Fibroblast of lung (primary cell): ENCODE results near the gene SLC41A1. TPM values are rescaled to one million over a fixed set of nuclear protein-coding genes. Genes with fewer than 3 reads are reported as not detected.

Experiments
- DNase-seq, 2 donors: peaks; one replicate each; pipeline versions ENCODE4 v3.0.0 to v3.0.0-alpha.2; 2010; ENCODE audit warnings: low read depth in 2 of 2
- H2AFZ ChIP-seq: 2 replicates; pipeline ENCODE4 v1.5.1; 2012; ENCODE audit warnings: low read length, control low read depth, inconsistent platforms
- H3K27ac ChIP-seq: 2 replicates; pipeline ENCODE4 v1.5.1; 2011; ENCODE audit warnings: low read length, control low read depth; ENCODE audit not compliant: insufficient read depth
- H3K27me3 ChIP-seq: 2 replicates; pipeline ENCODE4 v1.5.1; 2011; ENCODE audit warnings: mild to moderate bottlenecking, low read length; ENCODE audit not compliant: control insufficient read depth, insufficient read depth
- H3K36me3 ChIP-seq: 2 replicates; pipeline ENCODE4 v1.5.1; 2011; ENCODE audit warnings: low read length; ENCODE audit not compliant: control insufficient read depth, insufficient read depth
- H3K4me1 ChIP-seq: 2 replicates; pipeline ENCODE4 v1.5.1; 2011; ENCODE audit warnings: low read length; ENCODE audit not compliant: control insufficient read depth, insufficient read depth; ENCODE audit errors: extremely low read depth
- H3K4me2 ChIP-seq: 2 replicates; pipeline ENCODE4 v1.5.1; 2011; ENCODE audit warnings: low read length, control low read depth; ENCODE audit not compliant: insufficient read depth; ENCODE audit errors: extremely low read depth
- H3K4me3 ChIP-seq, 4 experiments: fragments of 200-600 bp in 1 of 4; sonication (generic) in 1 of 4; replicated peaks in 1 of 4; 2 replicates each; pipeline ENCODE4 v1.5.1; 2011 to 2016; ENCODE audit warnings: low read length in 4 of 4, low read depth in 3 of 4, mild to moderate bottlenecking in 3 of 4, control low read depth in 2 of 4, inconsistent platforms in 1 of 4, mixed read lengths in 1 of 4; ENCODE audit not compliant: insufficient read depth in 1 of 4; ENCODE audit errors: control extremely low read depth in 1 of 4
- H3K79me2 ChIP-seq: 2 replicates; pipeline ENCODE4 v1.5.1; 2012; ENCODE audit warnings: mild to moderate bottlenecking, low read length, inconsistent platforms; ENCODE audit not compliant: control insufficient read depth, insufficient read depth
- H3K9ac ChIP-seq: 2 replicates; pipeline ENCODE4 v1.5.1; 2011; ENCODE audit warnings: mild to moderate bottlenecking, low read length, control low read depth; ENCODE audit not compliant: insufficient read depth
- H3K9me3 ChIP-seq: 2 replicates; pipeline ENCODE4 v1.5.1; 2012; ENCODE audit warnings: low read depth, low read length; ENCODE audit not compliant: control insufficient read depth, insufficient read depth
- H4K20me1 ChIP-seq: 2 replicates; pipeline ENCODE4 v1.5.1; 2011; ENCODE audit warnings: low read length; ENCODE audit not compliant: control insufficient read depth, insufficient read depth; ENCODE audit errors: extremely low read depth
- CTCF ChIP-seq, 2 donors: IDR thresholded peaks in 1 of 2; conservative IDR thresholded peaks in 1 of 2; 1 replicate in 1 of 2; 2 replicates in 1 of 2; pipeline ENCODE4 v1.5.1; 2011 to 2012; ENCODE audit warnings: low read length in 2 of 2, control low read depth in 1 of 2, inconsistent platforms in 1 of 2, low read depth in 1 of 2, mild to moderate bottlenecking in 1 of 2
- EZH2 ChIP-seq: IDR thresholded peaks from 2 replicates; pipeline ENCODE4 v1.5.1; 2012; ENCODE audit warnings: low read length, control low read depth, mild to moderate bottlenecking; ENCODE audit errors: missing control alignments
- polyA plus RNA-seq, 2 donors: library from polyadenylated mRNA; depleted of rRNA in 1 of 2; stranded (reverse) in 1 of 2; unstranded in 1 of 2; fragments of >200 nt; gene quantifications; 2 replicates each; pipeline ENCODE4 v1.2.1, GENCODE V29; 2011 to 2012; ENCODE audit warnings: missing spikeins in 1 of 2
- total RNA-seq: library from RNA; depleted of rRNA; stranded (reverse); fragments of >200 nt; gene quantifications from 2 replicates; pipeline ENCODE4 v1.2.1, GENCODE V29; 2014

The SLC41A1 gene
- total and polyA plus RNA-seq, 2 donors (not counting 1 experiment from before 2014, with no cell fraction given), result 24.6 to 28.9 TPM

DNA sequence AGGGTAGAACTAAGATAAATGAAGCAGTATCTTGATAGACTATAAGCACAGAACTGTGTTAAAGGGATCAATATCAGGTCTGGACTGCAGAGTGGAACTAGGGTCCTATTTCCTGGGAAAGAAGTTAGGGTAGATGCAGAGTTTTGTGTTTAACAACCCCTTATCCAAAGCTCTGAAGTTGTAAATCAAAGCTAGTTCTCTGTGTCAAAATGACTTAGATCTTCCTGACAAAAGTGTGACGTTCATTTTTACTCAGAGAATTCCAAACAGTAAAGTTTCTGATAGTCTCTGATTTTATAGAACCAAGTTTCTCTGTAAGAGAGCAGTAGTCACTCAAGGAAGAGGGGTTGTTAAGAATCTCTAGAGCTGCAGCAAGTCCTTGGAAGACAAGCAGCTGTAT is 71.3 kb downstream of the SLC41A1 start:
- Histone ChIP-seq H3K4me2 (no peak overlapping the region), H3K36me3 (no peaks in the 10 kb centered on the region), H3K9ac (no peak overlapping the region), H3K27me3 (no peaks in the 10 kb centered on the region), H3K4me1 (no peaks in the 10 kb centered on the region), H4K20me1 (peaks cover 7% of the 10 kb centered on the region), H3K4me3 (no peak overlapping the region), H2AFZ (no peak overlapping the region), H3K9me3 (no peaks in the 10 kb centered on the region), H3K79me2 (peaks cover 94% of the 10 kb centered on the region), H3K27ac (no peak overlapping the region)
- TF ChIP-seq CTCF (conservative IDR thresholded peaks at IDR 0.05 in 1 of 2, IDR thresholded peaks at IDR 0.05 in 1 of 2; ENCODE audit: low read depth in 1 of 2, low read length in 2 of 2) (no peak), EZH2 (no peak)
- DNase-seq, result no peak

GRCh38 chr1:205739348-205740160 is 73.4 kb downstream of the SLC41A1 start:
- Histone ChIP-seq H3K79me2 (peaks cover 93% of the 10 kb centered on the region), H3K4me3 (no peak overlapping the region), H3K4me1 (no peaks in the 10 kb centered on the region), H3K9me3 (no peaks in the 10 kb centered on the region), H4K20me1 (peaks cover 7% of the 10 kb centered on the region), H2AFZ (no peak overlapping the region), H3K4me2 (no peak overlapping the region), H3K36me3 (no peaks in the 10 kb centered on the region), H3K27me3 (no peaks in the 10 kb centered on the region), H3K9ac (no peak overlapping the region), H3K27ac (no peak overlapping the region)
- peak; percentile 69 to 93 for DNase-seq
- TF ChIP-seq EZH2, result no peak
- peak; percentile 14 to 44 for TF ChIP-seq CTCF (conservative IDR thresholded peaks at IDR 0.05 in 1 of 2, IDR thresholded peaks at IDR 0.05 in 1 of 2; ENCODE audit: low read depth in 1 of 2, low read length in 2 of 2)

Other genes with a start within 250 kb of the SLC41A1 start
- 11.0 and 11.7 TPM in 2 replicates for gene ELK4, start 181.2 kb downstream of the SLC41A1 start, total RNA-seq
- 8.0 and 11.8 TPM in 2 replicates for gene ELK4, start 181.2 kb downstream of the SLC41A1 start, polyA plus RNA-seq
- 1.5 and 2.3 TPM in 2 replicates for gene SLC45A3, start 132.7 kb downstream of the SLC41A1 start, total RNA-seq
- 0.90 and 1.1 TPM in 2 replicates for gene SLC45A3, start 132.7 kb downstream of the SLC41A1 start, polyA plus RNA-seq
- 98.1 and 113 TPM in 2 replicates for gene NUCKS1, start 63.0 kb downstream of the SLC41A1 start, total RNA-seq
- 113 and 137 TPM in 2 replicates for gene NUCKS1, start 63.0 kb downstream of the SLC41A1 start, polyA plus RNA-seq
- 26.2 and 35.2 TPM in 2 replicates for gene RAB29, start 37.7 kb downstream of the SLC41A1 start, total RNA-seq
- gene RAB29, start 37.7 kb downstream of the SLC41A1 start, polyA plus RNA-seq, result 31.5 and 34.5 TPM in 2 replicates
- not detected in 2 replicates for gene PM20D1, start 36.9 kb upstream of the SLC41A1 start, total RNA-seq
- 0.02 TPM in 1 of 2 replicates, not detected in the other for gene PM20D1, start 36.9 kb upstream of the SLC41A1 start, polyA plus RNA-seq
- gene SLC26A9, start 130.3 kb upstream of the SLC41A1 start, total RNA-seq, result not detected in 2 replicates
- not detected in 2 replicates for gene SLC26A9, start 130.3 kb upstream of the SLC41A1 start, polyA plus RNA-seq
- gene RAB7B, start 190.2 kb upstream of the SLC41A1 start, total RNA-seq, result 5.4 and 9.1 TPM in 2 replicates
- gene RAB7B, start 190.2 kb upstream of the SLC41A1 start, polyA plus RNA-seq, result 15.5 and 20.1 TPM in 2 replicates
- gene CTSE, start 210.7 kb upstream of the SLC41A1 start, total RNA-seq, result not detected in 2 replicates
- gene CTSE, start 210.7 kb upstream of the SLC41A1 start, polyA plus RNA-seq, result not detected in 2 replicates
- not detected in 2 replicates for gene RHEX, start 240.0 kb upstream of the SLC41A1 start, total RNA-seq
- not detected in 2 replicates for gene RHEX, start 240.0 kb upstream of the SLC41A1 start, polyA plus RNA-seq